ACC112 (cell line): ENCODE data around the gene MYO10.
"Not testable (repeated sequence)": the region's sequence is repeated elsewhere in the genome, so short reads cannot be mapped to it uniquely, and the experiment has no call there.

ENCODE experiments used
- H2AFZ ChIP-seq: fragments of 200-600 bp; sonication (generic); one replicate; pipeline ENCODE4 v1.6.0; 2017; ENCODE audit warnings: antibody characterized with exemption, low read length; ENCODE audit not compliant: unreplicated experiment
- H3K27ac ChIP-seq: fragments of 200-600 bp; sonication (generic); 2 replicates; pipeline ENCODE4 v1.5.1; 2014; ENCODE audit warnings: low read depth, mild to moderate bottlenecking, antibody characterized with exemption, low read length, moderate library complexity
- H3K27me3 ChIP-seq: fragments of 200-600 bp; sonication (generic); 2 replicates; pipeline ENCODE4 v1.6.1; 2014; ENCODE audit warnings: mild to moderate bottlenecking, antibody characterized with exemption, low read length, moderate library complexity, mixed read lengths; ENCODE audit not compliant: insufficient read depth
- H3K36me3 ChIP-seq: fragments of 200-600 bp; sonication (generic); 2 replicates; pipeline ENCODE4 v1.6.1; 2016; ENCODE audit warnings: mild to moderate bottlenecking, antibody characterized with exemption, low read length, moderate library complexity, mixed read lengths; ENCODE audit not compliant: insufficient read depth
- H3K4me1 ChIP-seq: fragments of 200-600 bp; sonication (generic); one replicate; pipeline ENCODE4 v1.6.1; 2016; ENCODE audit warnings: low read length, mixed read lengths; ENCODE audit not compliant: insufficient read depth, unreplicated experiment, control insufficient read depth
- H3K4me3 ChIP-seq: fragments of 200-600 bp; sonication (generic); 2 replicates; pipeline ENCODE4 v1.5.1; 2014; ENCODE audit warnings: mild to moderate bottlenecking, low read depth, low read length
- H3K79me2 ChIP-seq: fragments of 200-600 bp; sonication (generic); one replicate; pipeline ENCODE4 v1.6.0; 2016; ENCODE audit warnings: low read length; ENCODE audit not compliant: control insufficient read depth, unreplicated experiment, insufficient read depth

The MYO10 gene

GRCh38 chr5:16763211-16763610 is 172.9 kb downstream of the MYO10 start:
- Histone ChIP-seq H3K4me1 (no peaks in the 10 kb centered on the region), H3K27ac (no peak overlapping the region), H3K36me3 (peaks cover 20% of the 10 kb centered on the region; the same call in 1 of the 2 replicates), H2AFZ (no peak overlapping the region), H3K27me3 (no peaks in the 10 kb centered on the region), H3K79me2 (peaks cover 2% of the 10 kb centered on the region), H3K4me3 (no peak overlapping the region)

GRCh38 chr5:16759147-16759773 is 176.8 kb downstream of the MYO10 start:
- H3K4me3 ChIP-seq = no peak overlapping the region
- H3K36me3 ChIP-seq = peaks cover 30% of the 10 kb centered on the region; the same call in 1 of the 2 replicates
- H3K27ac ChIP-seq = no peak overlapping the region
- no peaks in the 10 kb centered on the region for H3K4me1 ChIP-seq
- no peak overlapping the region for H2AFZ ChIP-seq
- H3K79me2 ChIP-seq = peaks cover 4% of the 10 kb centered on the region
- no peaks in the 10 kb centered on the region for H3K27me3 ChIP-seq

GRCh38 chr5:16757989-16758501 is 178.0 kb downstream of the MYO10 start:
- no peaks in the 10 kb centered on the region for H3K4me1 ChIP-seq
- H3K27ac ChIP-seq = no peak overlapping the region
- no peak overlapping the region for H3K4me3 ChIP-seq
- no peak overlapping the region for H2AFZ ChIP-seq
- no peaks in the 10 kb centered on the region for H3K27me3 ChIP-seq
- peaks cover 4% of the 10 kb centered on the region for H3K79me2 ChIP-seq
- H3K36me3 ChIP-seq = peaks cover 28% of the 10 kb centered on the region; the same call in 1 of the 2 replicates

GRCh38 chr5:16757577-16757976 is 178.5 kb downstream of the MYO10 start:
- H3K4me1 ChIP-seq, H3K27me3 ChIP-seq, H3K4me3 ChIP-seq, H2AFZ ChIP-seq, H3K79me2 ChIP-seq, H3K27ac ChIP-seq: not testable (repeated sequence)
- peaks cover 27% of the 10 kb centered on the region; the same call in 1 of the 2 replicates for H3K36me3 ChIP-seq

- H3K27me3 ChIP-seq = no peaks in the 10 kb centered on the region
- no peak overlapping the region for H3K27ac ChIP-seq
- H2AFZ ChIP-seq = no peak overlapping the region
- no peaks in the 10 kb centered on the region for H3K4me1 ChIP-seq
- H3K4me3 ChIP-seq = no peak overlapping the region
- peaks cover 4% of the 10 kb centered on the region for H3K79me2 ChIP-seq
- H3K36me3 ChIP-seq = peaks cover 24% of the 10 kb centered on the region; the same call in 1 of the 2 replicates
Measured at GRCh38 chr5:16757146-16757545, 178.9 kb downstream of the MYO10 start.

- no peaks in the 10 kb centered on the region for H3K27me3 ChIP-seq
- no peak overlapping the region for H2AFZ ChIP-seq
- peaks cover 4% of the 10 kb centered on the region for H3K79me2 ChIP-seq
- peaks cover 21% of the 10 kb centered on the region; the same call in 1 of the 2 replicates for H3K36me3 ChIP-seq
- no peak overlapping the region for H3K27ac ChIP-seq
- H3K4me3 ChIP-seq = no peak overlapping the region
- H3K4me1 ChIP-seq = no peaks in the 10 kb centered on the region
Measured at GRCh38 chr5:16756692-16757091, 179.4 kb downstream of the MYO10 start.

- H3K36me3 ChIP-seq = peaks cover 14% of the 10 kb centered on the region; the same call in 1 of the 2 replicates
Measured at GRCh38 chr5:16755641-16756040, 180.4 kb downstream of the MYO10 start.

GRCh38 chr5:16754601-16755000 is 181.5 kb downstream of the MYO10 start:
- Histone ChIP-seq H3K27me3 (no peaks in the 10 kb centered on the region), H3K36me3 (peaks cover 14% of the 10 kb centered on the region; the same call in 1 of the 2 replicates), H2AFZ (no peak overlapping the region), H3K27ac (no peak overlapping the region), H3K4me1 (no peaks in the 10 kb centered on the region), H3K79me2 (peaks cover 4% of the 10 kb centered on the region), H3K4me3 (no peak overlapping the region)

More at GRCh38 chr5:16755641-16756040, 180.4 kb downstream of the MYO10 start:
- Histone ChIP-seq H2AFZ (no peak overlapping the region), H3K27ac (no peak overlapping the region), H3K27me3 (no peaks in the 10 kb centered on the region), H3K4me1 (no peaks in the 10 kb centered on the region), H3K4me3 (no peak overlapping the region), H3K79me2 (peaks cover 4% of the 10 kb centered on the region)

GRCh38 chr5:16754086-16754485 is 182.0 kb downstream of the MYO10 start:
- Histone ChIP-seq H3K27ac (no peak overlapping the region), H2AFZ (no peak overlapping the region), H3K27me3 (no peaks in the 10 kb centered on the region), H3K79me2 (peaks cover 4% of the 10 kb centered on the region), H3K4me3 (no peak overlapping the region), H3K4me1 (no peaks in the 10 kb centered on the region), H3K36me3 (peaks cover 14% of the 10 kb centered on the region; the same call in 1 of the 2 replicates)

- Histone ChIP-seq H3K27ac (no peak overlapping the region), H3K4me1 (no peaks in the 10 kb centered on the region), H3K4me3 (no peak overlapping the region), H3K27me3 (no peaks in the 10 kb centered on the region), H3K79me2 (no peaks in the 10 kb centered on the region), H2AFZ (no peak overlapping the region), H3K36me3 (0 out of 2 replicates have a peak, but pooled peaks cover 2% of the 10 kb centered on the region)
Measured at GRCh38 chr5:16750445-16750844, 185.6 kb downstream of the MYO10 start.

GRCh38 chr5:16749626-16750025 is 186.5 kb downstream of the MYO10 start:
- Histone ChIP-seq H3K27me3 (no peaks in the 10 kb centered on the region), H3K36me3 (0 out of 2 replicates have a peak, but pooled peaks cover 2% of the 10 kb centered on the region), H2AFZ (no peak overlapping the region), H3K27ac (no peak overlapping the region), H3K4me3 (no peak overlapping the region), H3K4me1 (no peaks in the 10 kb centered on the region), H3K79me2 (no peaks in the 10 kb centered on the region)
